ENCODE results near the gene RHBDD2.

The RHBDD2 gene

GRCh38 chr7:75922966-75923603 is 44.3 kb downstream of the RHBDD2 start:
- no peak for DNase-seq

DNA sequence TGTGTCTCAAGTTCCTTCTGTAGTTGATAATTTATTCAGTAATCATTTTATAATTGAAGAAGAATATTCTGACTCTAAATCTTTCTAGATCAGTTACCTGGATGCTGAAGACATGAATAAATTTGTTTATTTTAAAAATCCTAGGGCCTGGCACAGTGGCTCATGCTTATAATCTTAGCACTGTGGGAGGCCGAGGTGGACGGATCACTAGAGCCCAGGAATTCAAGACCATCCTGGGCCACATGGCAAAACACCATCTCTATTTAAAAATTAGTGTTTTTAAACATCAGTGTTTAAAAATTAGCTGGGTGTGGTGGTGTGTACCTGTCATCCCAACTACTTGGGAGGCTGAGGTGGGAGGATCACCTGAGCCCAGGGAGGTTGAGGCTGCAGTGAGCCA is 45.4 kb downstream of the RHBDD2 start:
- DNase-seq: no peak

- DNase-seq: no peak
Observed at GRCh38 chr7:75924889-75925288, 46.1 kb downstream of the RHBDD2 start.

GRCh38 chr7:75925717-75926435 is 47.0 kb downstream of the RHBDD2 start:
- no peak for DNase-seq

- no peak for DNase-seq
Observed at GRCh38 chr7:75928568-75928914, 49.7 kb downstream of the RHBDD2 start.

DNA sequence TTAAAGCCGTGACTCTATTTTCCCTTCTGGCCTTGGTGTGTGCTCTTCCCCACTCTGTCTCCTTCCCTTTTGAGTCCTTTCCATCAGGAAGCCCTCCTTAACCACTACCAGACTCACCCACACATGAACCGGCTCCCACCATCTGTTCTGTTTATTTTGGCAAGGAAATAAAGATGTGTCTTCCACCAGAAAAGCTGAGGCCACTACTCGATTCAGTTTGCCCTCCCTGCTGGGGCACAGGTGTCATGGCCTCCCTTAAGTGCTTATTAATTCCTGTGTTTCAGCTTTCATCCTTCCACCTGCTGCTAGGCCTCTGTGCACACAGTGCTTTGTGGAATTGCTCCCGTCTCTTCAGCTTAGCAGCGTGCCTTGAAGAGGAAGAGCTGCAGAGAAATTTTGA is 52.8 kb downstream of the RHBDD2 start:
- no peak for DNase-seq

GRCh38 chr7:75937958-75938786 is 59.3 kb downstream of the RHBDD2 start:
- no peak for DNase-seq

Data from stimulated activated CD8-positive, alpha-beta memory T cell treated with anti-CD3 and anti-CD28 coated beads, Interleukin-4, amount 100 ng/mL, for 48 hours (primary cell).